Measurements from ENCODE around the gene ZSCAN21. TPM values are rescaled to one million over a fixed set of nuclear protein-coding genes. Genes with fewer than 3 reads are reported as not detected.
A peak's percentile ranks its signal among the peaks of the same experiment; 100 is the strongest.

Gene ZSCAN21
- total RNA-seq, 1 experiment from 2014 or later = 7.7 TPM

GRCh38 chr7:100027197-100027596 lies 22.4 kb upstream of the ZSCAN21 start:
- no peak for DNase-seq (ENCODE audit: low spot score)

- DNase-seq (ENCODE audit: low spot score) = no peak
These were observed 20.0 kb upstream of the ZSCAN21 start for GRCh38 chr7:100029596-100029995.

DNA sequence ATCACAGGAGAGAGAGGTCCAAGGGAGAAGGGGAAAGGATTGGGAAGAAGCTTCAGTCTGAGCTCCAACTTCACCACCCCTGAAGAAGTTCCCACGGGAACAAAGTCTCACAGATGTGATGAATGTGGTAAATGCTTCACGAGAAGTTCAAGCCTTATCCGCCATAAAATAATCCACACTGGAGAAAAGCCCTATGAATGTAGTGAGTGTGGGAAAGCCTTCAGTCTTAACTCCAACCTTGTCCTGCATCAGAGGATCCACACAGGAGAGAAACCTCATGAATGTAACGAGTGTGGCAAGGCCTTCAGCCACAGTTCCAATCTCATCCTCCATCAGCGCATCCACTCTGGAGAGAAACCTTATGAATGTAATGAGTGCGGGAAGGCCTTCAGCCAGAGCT lies 16.0 kb upstream of the ZSCAN21 start:
- no peak for DNase-seq (ENCODE audit: low spot score)

GRCh38 chr7:100034871-100035510 lies 14.6 kb upstream of the ZSCAN21 start:
- no peak for DNase-seq (ENCODE audit: low spot score)

GRCh38 chr7:100035876-100036275 lies 13.7 kb upstream of the ZSCAN21 start:
- no peak for DNase-seq (ENCODE audit: low spot score)

- DNase-seq (ENCODE audit: low spot score) = no peak
These were observed 11.2 kb upstream of the ZSCAN21 start for GRCh38 chr7:100038326-100038725.

- no peak for DNase-seq (ENCODE audit: low spot score)
These were observed 9.0 kb upstream of the ZSCAN21 start for GRCh38 chr7:100040575-100040974.

- peak; percentile 69 for DNase-seq (ENCODE audit: low spot score)
These were observed 4.9 kb upstream of the ZSCAN21 start for GRCh38 chr7:100044718-100045117.

- peak; percentile 19 for DNase-seq (ENCODE audit: low spot score)
These were observed 894 bp upstream of the ZSCAN21 start for GRCh38 chr7:100048680-100049079.

DNA sequence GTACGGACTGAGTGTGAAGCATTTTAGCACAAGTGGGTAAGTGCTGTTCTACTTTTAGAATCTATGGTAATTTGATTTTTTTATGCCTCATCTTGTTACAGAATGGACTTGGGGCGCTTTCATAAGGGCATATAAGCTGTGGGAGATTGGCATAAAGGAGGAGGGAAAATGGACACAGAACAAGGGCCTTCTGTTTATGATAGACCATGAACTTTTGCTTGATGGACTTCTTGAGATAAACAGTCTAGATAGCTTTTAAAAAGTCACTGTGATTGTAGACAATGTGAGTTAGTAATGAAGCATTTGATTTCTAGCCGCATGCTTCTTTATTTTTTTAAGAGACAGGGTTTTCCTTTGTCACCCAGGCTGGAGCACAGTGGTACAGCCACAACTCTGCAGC lies 2.0 kb downstream of the ZSCAN21 start:
- no peak for DNase-seq (ENCODE audit: low spot score)

- peak; percentile 93 for DNase-seq (ENCODE audit: low spot score)
These were observed 3.6 kb downstream of the ZSCAN21 start for GRCh38 chr7:100053215-100053614.

DNA sequence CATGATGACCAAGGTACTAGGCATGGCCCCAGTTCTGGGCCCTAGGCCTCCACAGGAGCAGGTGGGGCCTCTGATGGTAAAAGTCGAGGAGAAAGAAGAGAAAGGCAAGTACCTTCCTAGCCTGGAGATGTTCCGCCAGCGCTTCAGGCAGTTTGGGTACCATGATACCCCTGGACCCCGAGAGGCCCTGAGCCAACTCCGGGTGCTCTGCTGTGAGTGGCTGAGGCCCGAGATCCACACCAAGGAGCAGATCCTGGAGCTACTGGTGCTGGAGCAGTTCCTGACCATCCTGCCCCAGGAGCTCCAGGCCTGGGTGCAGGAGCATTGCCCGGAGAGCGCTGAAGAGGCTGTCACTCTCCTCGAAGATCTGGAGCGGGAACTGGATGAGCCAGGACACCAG lies 7.4 kb downstream of the ZSCAN21 start:
- no peak for DNase-seq (ENCODE audit: low spot score)

DNA sequence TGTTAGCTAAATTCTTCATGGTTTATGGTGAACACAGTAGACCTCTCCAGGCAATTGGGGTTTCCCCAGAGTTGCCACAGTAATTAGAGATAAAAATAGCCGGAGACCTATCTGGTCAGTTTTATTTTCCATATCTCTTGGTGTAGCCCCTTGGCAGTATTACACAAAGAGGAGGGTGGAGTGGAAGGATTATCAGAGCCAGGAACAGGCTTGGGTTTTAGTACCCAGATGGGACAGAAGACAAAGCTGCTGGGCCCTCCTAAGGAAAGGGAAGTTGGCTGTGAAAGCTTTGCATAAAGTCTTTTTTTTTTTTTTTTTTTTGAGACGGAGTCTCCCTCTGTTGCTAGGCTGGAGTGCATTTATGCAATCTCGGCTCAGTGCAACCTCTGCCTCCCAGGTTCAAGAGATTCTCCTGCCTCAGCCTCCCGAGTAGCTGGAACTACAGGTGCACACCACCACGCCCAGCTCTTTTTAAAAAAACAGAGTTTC lies 9.7 kb downstream of the ZSCAN21 start:
- no peak for DNase-seq (ENCODE audit: low spot score)

DNA sequence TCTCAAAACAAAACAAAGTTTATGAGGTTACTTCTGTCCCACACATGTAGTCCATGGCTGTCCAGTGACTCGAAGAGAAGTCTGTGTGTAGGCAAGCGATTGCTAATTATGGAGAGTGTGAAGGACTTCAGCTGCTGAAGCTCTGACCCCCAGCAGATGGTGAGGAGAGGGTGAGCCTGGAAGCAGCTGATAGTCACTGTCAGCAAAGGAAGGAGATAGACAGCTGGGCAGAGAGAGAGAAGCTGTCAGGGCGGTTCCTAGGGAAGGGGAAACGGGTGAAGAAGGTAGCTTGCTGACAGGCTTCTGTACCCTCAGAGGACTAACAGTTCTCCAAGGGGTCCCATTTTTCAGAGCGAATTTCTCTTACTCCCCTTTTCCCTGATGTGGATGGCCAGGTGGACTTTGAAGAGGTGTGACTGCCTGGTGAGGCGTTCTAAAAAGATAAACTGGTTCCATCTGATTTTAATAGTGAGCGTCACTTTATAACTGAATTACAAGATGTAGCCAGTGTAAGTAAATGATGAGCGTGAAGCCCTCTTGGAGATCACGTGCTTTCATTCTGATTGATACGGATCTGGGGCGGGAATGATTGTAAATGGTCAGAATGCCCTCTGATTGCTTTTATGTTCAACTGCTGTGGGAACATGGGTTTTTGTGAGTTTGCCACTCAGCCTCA lies 12.1 kb downstream of the ZSCAN21 start:
- DNase-seq (ENCODE audit: low spot score) = no peak

GRCh38 chr7:100063376-100063775 lies 13.8 kb downstream of the ZSCAN21 start:
- no peak for DNase-seq (ENCODE audit: low spot score)

- DNase-seq (ENCODE audit: low spot score) = no peak
These were observed 14.6 kb downstream of the ZSCAN21 start for GRCh38 chr7:100064162-100064561.

DNA sequence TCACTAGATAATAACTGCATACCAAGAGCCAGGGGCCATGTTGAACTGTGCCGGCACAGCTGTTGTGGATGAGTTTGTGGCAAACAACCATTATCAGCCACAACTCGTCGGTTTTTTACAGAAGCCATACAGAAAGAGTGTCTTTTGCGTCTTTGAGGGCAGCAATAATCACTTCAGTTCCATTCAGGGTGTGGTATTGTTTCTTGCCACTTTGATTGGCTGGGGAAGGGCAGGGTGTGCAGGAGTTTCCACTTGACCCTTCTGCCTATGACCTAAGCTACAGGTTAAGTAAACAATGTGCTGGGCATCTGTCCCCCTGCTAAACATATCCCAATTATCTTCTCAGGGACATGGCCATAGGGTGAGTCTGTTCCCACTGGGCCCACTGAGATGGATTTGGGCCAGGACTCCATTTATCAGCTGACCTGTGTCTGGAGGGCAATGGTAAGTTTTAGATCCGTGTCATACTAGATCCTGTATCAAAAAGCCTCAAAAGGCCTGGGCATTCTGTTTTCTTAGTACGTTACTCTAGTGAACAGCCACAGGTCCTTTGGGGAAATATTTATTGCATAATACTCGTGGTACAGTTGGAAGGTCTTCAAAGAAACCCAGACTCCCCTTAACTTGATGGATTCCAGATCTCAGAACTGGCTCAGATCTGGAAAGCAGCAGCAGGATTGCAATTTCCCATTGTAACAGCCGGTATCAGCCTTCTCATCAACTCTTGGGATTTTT lies 16.0 kb downstream of the ZSCAN21 start:
- no peak for DNase-seq (ENCODE audit: low spot score)

GRCh38 chr7:100066953-100067352 lies 17.4 kb downstream of the ZSCAN21 start:
- no peak for DNase-seq (ENCODE audit: low spot score)

- DNase-seq (ENCODE audit: low spot score) = no peak
These were observed 20.4 kb downstream of the ZSCAN21 start for GRCh38 chr7:100069991-100070390.

- no peak for DNase-seq (ENCODE audit: low spot score)
These were observed 21.6 kb downstream of the ZSCAN21 start for GRCh38 chr7:100071018-100071723.

GRCh38 chr7:100072462-100072861 lies 22.9 kb downstream of the ZSCAN21 start:
- DNase-seq (ENCODE audit: low spot score) = no peak

- DNase-seq (ENCODE audit: low spot score) = no peak
These were observed 25.3 kb downstream of the ZSCAN21 start for GRCh38 chr7:100074841-100075240.
